Endodermal cell (in vitro differentiated cells): ENCODE data around the gene ZNF689. TPM values are rescaled to one million over a fixed set of nuclear protein-coding genes. Genes with fewer than 3 reads are reported as not detected.

Experiments used
- DNase-seq: peaks from one replicate; pipeline ENCODE4 v3.0.0-alpha.2; 2017
- H3K27ac ChIP-seq: 2 replicates; pipeline ENCODE4 v1.5.1; 2013; ENCODE audit warnings: mild to moderate bottlenecking, low read depth, low read length, moderate library complexity
- H3K27me3 ChIP-seq: 2 replicates; pipeline ENCODE4 v1.6.1; 2013; ENCODE audit warnings: mild to moderate bottlenecking, low read length, moderate library complexity; ENCODE audit not compliant: insufficient read depth, control insufficient read depth, poor library complexity, severe bottlenecking
- H3K36me3 ChIP-seq: 2 replicates; pipeline ENCODE4 v1.7.0; 2013; ENCODE audit warnings: mild to moderate bottlenecking, low read length, moderate library complexity; ENCODE audit not compliant: control insufficient read depth, insufficient read depth
- H3K4me1 ChIP-seq: one replicate; pipeline ENCODE4 v1.7.0; 2013; ENCODE audit warnings: low read length; ENCODE audit not compliant: control insufficient read depth, insufficient read depth
- H3K4me3 ChIP-seq: 2 replicates; pipeline ENCODE4 v1.5.1; 2013; ENCODE audit warnings: mild to moderate bottlenecking, low read length, moderate library complexity
- H3K9ac ChIP-seq: 2 replicates; pipeline ENCODE4 v1.6.1; 2013; ENCODE audit warnings: mild to moderate bottlenecking, low read length, moderate library complexity; ENCODE audit not compliant: poor library complexity, severe bottlenecking; ENCODE audit errors: extremely low read depth
- H3K9me3 ChIP-seq: 2 replicates; pipeline ENCODE4 v1.6.1; 2013; ENCODE audit warnings: mild to moderate bottlenecking, low read length, moderate library complexity; ENCODE audit not compliant: control insufficient read depth
- H3K27ac Mint-ChIP-seq: 2 replicates; pipeline ENCODE4 v1.8.0; 2020; ENCODE audit warnings: mixed read lengths
- H3K27me3 Mint-ChIP-seq: 2 replicates; pipeline ENCODE4 v1.8.0; 2021; ENCODE audit warnings: mild to moderate bottlenecking, mixed read lengths; ENCODE audit not compliant: insufficient read depth
- H3K36me3 Mint-ChIP-seq: 2 replicates; pipeline ENCODE4 v1.8.0; 2020; ENCODE audit warnings: low read depth, mixed read lengths
- H3K4me1 Mint-ChIP-seq: 2 replicates; pipeline ENCODE4 v1.8.0; 2020; ENCODE audit warnings: mixed read lengths
- H3K4me3 Mint-ChIP-seq: 2 replicates; pipeline ENCODE4 v1.8.0; 2020; ENCODE audit warnings: mild to moderate bottlenecking, moderate library complexity, mixed read lengths
- H3K9me3 Mint-ChIP-seq: 2 replicates; pipeline ENCODE4 v1.8.0; 2020; ENCODE audit warnings: mild to moderate bottlenecking, mixed read lengths
- CTCF ChIP-seq: fragments of 200-600 bp; sonication (generic); conservative IDR thresholded peaks from 2 replicates; pipeline ENCODE4 v1.5.0; 2021; ENCODE audit warnings: antibody characterized with exemption, mild to moderate bottlenecking
- WGBS, 2 experiments: methylation state at CpG; one replicate each; pipeline versions ENCODE4 v1.1.5 to v1.1.7; 2013; ENCODE audit warnings: missing lambda C conversion rate in 2 of 2, mixed read lengths in 1 of 2; ENCODE audit not compliant: insufficient coverage in 1 of 2, insufficient read length in 1 of 2; 5-methylcytosine and 5-hydroxymethylcytosine counted together
- total RNA-seq, 2 donors: library from RNA; stranded (reverse); fragmentation: NEBNext Ultra II Directional in 1 of 2; extraction: Animal tissue kit (Norgen Biotek cat#: 25700) in 1 of 2; gene quantifications; 2 replicates in 1 of 2; 3 replicates in 1 of 2; pipeline ENCODE4 v1.2.1, GENCODE V29; 2021

The ZNF689 gene
- total RNA-seq, 2 donors from 2014 or later = 13.0 to 15.8 TPM

- Mint-ChIP-seq H3K27me3 (peaks cover 8% of the 10 kb centered on the region), H3K36me3 (peaks cover 3% of the 10 kb centered on the region), H3K27ac (peak overlapping the region; percentile 92), H3K9me3 (no peaks in the 10 kb centered on the region), H3K4me1 (peaks cover 12% of the 10 kb centered on the region), H3K4me3 (peak overlapping the region; percentile 76)
- peak overlapping the region; percentile 50 for H3K9ac ChIP-seq
- WGBS, 2 experiments = 1 to 24% methylated on average over 12 to 22 of the region's 22 CpGs
- H3K4me1 ChIP-seq = peaks cover 6% of the 10 kb centered on the region
- DNase-seq = peak; percentile 76
- H3K36me3 ChIP-seq = no peaks in the 10 kb centered on the region
- H3K4me3 ChIP-seq = peak overlapping the region; percentile 88
- H3K27me3 ChIP-seq = no peaks in the 10 kb centered on the region
- H3K27ac ChIP-seq = peak overlapping the region; percentile 72
- no peaks in the 10 kb centered on the region for H3K9me3 ChIP-seq
- no peak for TF ChIP-seq CTCF
These were observed 39.3 kb downstream of the ZNF689 start for GRCh38 chr16:30570636-30571444.

- H3K27ac Mint-ChIP-seq = no peak overlapping the region
These were observed 40.2 kb downstream of the ZNF689 start for GRCh38 chr16:30569746-30570635.

More at GRCh38 chr16:30569746-30570635, 40.2 kb downstream of the ZNF689 start:
- no peak for TF ChIP-seq CTCF
- no peak overlapping the region for H3K27ac ChIP-seq
- H3K9ac ChIP-seq = no peak overlapping the region
- H3K9me3 ChIP-seq = no peaks in the 10 kb centered on the region
- 96 to 98% methylated on average over 29 to 44 of the region's 44 CpGs for WGBS, 2 experiments
- Mint-ChIP-seq H3K36me3 (peaks cover 2% of the 10 kb centered on the region), H3K27me3 (peaks cover 13% of the 10 kb centered on the region), H3K4me1 (peaks cover 12% of the 10 kb centered on the region), H3K4me3 (no peak overlapping the region), H3K9me3 (no peaks in the 10 kb centered on the region)
- peaks cover 6% of the 10 kb centered on the region for H3K4me1 ChIP-seq
- H3K27me3 ChIP-seq = no peaks in the 10 kb centered on the region
- H3K36me3 ChIP-seq = no peaks in the 10 kb centered on the region
- no peak overlapping the region for H3K4me3 ChIP-seq
- DNase-seq = no peak
